NCI-H82 treated with DMSO at 0.1 percent for 48 hours (cell line): ENCODE results near the gene NDUFAF4.
"Not testable (repeated sequence)": the region's sequence is repeated elsewhere in the genome, so short reads cannot be mapped to it uniquely, and the experiment has no call there.

ENCODE experiments used
- DNase-seq: peaks from one replicate; lab custom pipeline; 2025; ENCODE audit not compliant: unreplicated experiment; lab: John Stamatoyannopoulos, UW

The NDUFAF4 gene

GRCh38 chr6:96899451-96899998 is 1.8 kb upstream of the NDUFAF4 start:
- DNase-seq, result no peak

- peak; percentile 26 for DNase-seq
These were observed 1.3 kb upstream of the NDUFAF4 start for GRCh38 chr6:96899019-96899418.

- DNase-seq, result no peak
These were observed 655 bp upstream of the NDUFAF4 start for GRCh38 chr6:96898241-96898851.

- DNase-seq, result no peak
These were observed 8.5 kb downstream of the NDUFAF4 start for GRCh38 chr6:96889146-96889545.

- no peak for DNase-seq
These were observed 8.9 kb downstream of the NDUFAF4 start for GRCh38 chr6:96888745-96889144.

GRCh38 chr6:96886519-96886918 is 11.2 kb downstream of the NDUFAF4 start:
- DNase-seq, result no peak

- DNase-seq, result not testable (repeated sequence)
These were observed 12.5 kb downstream of the NDUFAF4 start for GRCh38 chr6:96885187-96885631.

GRCh38 chr6:96878143-96878542 is 19.5 kb downstream of the NDUFAF4 start:
- no peak for DNase-seq

GRCh38 chr6:96876886-96877545 is 20.7 kb downstream of the NDUFAF4 start:
- DNase-seq, result no peak

- DNase-seq, result no peak
These were observed 24.7 kb downstream of the NDUFAF4 start for GRCh38 chr6:96872976-96873375.

- no peak for DNase-seq
These were observed 32.7 kb downstream of the NDUFAF4 start for GRCh38 chr6:96865055-96865405.

- DNase-seq, result no peak
These were observed 33.3 kb downstream of the NDUFAF4 start for GRCh38 chr6:96864216-96865054.

- no peak for DNase-seq
These were observed 35.1 kb downstream of the NDUFAF4 start for GRCh38 chr6:96862560-96862959.

GRCh38 chr6:96861588-96861987 is 36.1 kb downstream of the NDUFAF4 start:
- DNase-seq, result no peak

- no peak for DNase-seq
These were observed 40.8 kb downstream of the NDUFAF4 start for GRCh38 chr6:96856856-96857255.

GRCh38 chr6:96853083-96853482 is 44.6 kb downstream of the NDUFAF4 start:
- DNase-seq, result no peak

GRCh38 chr6:96852605-96853004 is 45.1 kb downstream of the NDUFAF4 start:
- no peak for DNase-seq

GRCh38 chr6:96851858-96852257 is 45.8 kb downstream of the NDUFAF4 start:
- no peak for DNase-seq

GRCh38 chr6:96849615-96850014 is 48.1 kb downstream of the NDUFAF4 start:
- DNase-seq, result no peak

GRCh38 chr6:96844530-96844929 is 53.2 kb downstream of the NDUFAF4 start:
- no peak for DNase-seq

GRCh38 chr6:96841345-96841744 is 56.3 kb downstream of the NDUFAF4 start:
- no peak for DNase-seq
